ENCODE data around the gene TMEM50A.
"Not testable (repeated sequence)": the region's sequence is repeated elsewhere in the genome, so short reads cannot be mapped to it uniquely, and the experiment has no call there.

TMEM50A gene

DNA sequence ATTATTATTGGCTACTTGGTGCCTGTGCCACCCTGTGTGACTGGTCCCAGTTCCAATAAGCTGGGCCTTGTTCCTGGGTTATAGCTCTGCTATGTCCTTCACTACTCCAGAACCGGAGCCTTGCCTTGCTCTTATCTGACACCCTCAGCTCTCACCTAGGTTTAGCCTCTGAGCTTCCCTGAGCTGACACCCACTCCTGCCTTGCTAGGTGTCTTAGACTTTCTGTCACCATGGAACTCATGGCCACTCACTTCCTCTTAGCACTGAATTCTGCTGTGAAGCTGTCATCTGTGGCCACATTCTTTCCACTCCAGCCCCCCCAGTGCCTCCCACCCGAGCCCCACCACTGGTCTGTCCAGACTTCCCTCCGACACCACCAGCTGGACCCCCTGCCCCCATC lies 51.6 kb downstream of the TMEM50A start:
- not testable (repeated sequence) for DNase-seq

- DNase-seq, result no peak
Observed at GRCh38 chr1:25392841-25393240, 54.7 kb downstream of the TMEM50A start.

GRCh38 chr1:25397549-25397948 lies 59.4 kb downstream of the TMEM50A start:
- DNase-seq, result not testable (repeated sequence)

DNA sequence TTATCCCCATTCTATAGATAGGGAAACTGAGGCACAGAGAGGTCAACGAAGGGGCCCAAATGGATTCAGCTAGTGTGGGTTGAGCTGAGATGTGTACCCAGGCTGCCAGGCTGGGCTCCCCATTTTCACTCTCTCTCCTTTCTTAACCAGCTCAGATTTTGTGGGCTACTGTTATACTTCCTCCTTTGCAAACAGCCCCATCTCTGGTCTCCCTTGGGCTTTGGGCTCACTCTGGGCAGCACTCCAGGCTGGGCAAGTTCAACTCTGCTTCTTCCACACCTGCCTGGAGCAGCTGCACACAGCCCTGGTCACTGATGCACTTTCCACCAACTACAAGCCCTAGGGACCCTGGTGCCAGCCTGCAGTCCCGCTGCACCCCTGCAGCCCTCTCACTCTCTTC lies 59.9 kb downstream of the TMEM50A start:
- DNase-seq, result not testable (repeated sequence)

GRCh38 chr1:25402947-25403803 lies 65.0 kb downstream of the TMEM50A start:
- peak; percentile 1 for DNase-seq

DNA sequence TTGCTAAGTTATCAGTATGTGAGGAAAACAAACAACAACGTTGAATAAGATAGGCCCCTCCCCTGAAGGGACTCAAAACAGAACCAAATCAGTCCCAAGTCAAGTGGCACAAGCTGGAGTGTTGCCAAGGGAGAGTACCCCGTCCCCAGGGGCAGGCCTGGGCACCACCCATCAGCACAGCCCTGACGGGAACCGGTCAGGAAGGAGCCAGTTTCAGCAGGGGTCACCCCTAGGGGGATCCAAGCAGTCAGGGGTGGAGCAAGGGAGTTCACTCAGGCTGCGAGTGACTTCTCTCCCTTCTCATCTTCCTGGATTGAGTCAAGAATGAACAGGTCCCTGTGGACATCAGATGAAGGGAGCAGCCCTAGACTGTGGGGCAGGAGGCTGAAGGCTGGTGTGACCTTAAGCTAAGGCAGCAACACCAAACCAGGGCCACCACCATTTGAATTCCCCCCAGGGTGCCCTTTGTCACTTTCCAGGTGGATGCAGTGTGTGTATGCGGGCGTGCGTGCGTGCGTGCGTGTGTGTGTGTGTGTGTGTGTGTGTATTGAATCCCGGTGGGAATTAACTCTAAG lies 67.7 kb downstream of the TMEM50A start:
- not testable (repeated sequence) for DNase-seq

DNA sequence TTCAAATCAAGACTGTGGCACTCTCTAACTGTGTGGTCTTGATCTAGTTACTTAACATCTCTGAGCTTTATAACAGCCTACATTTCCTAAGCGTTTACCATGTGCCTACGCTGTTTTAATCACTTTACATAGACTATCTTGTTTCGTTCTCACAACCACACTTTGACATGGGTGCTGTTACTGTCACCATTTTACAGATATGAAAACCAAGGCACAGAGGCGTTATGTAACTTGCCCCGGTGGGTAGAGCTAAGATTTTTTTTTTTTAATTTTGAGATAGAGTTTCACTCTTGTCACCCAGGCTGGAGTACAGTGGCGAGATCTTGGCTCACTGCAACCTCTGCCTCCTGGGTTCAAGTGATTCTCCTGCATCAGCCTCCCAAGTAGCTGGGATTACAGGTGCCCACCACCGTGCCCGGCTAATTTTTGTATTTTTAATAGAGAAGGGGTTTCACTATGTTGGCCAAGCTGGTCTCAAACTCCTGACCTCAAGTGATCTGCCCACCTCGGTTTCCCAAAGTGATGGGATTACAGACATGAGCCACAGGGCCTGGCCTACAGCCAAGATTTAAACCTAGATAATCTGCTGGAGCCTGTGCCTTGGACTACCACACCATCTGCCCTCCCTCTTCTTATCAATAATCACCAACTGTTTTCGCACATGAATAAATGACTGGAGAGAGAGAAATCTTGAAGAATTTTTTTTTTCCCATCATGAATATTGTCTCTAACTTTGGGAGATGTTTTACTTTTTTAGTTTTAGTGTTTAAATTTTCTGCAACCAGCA lies 71.7 kb downstream of the TMEM50A start:
- DNase-seq, result not testable (repeated sequence)

Data from activated CD4-positive, alpha-beta T cell treated with anti-CD3 and anti-CD28 coated beads, Interleukin-2, amount 50 U/mL, for 1 hour (primary cell).